ENCODE measurements around the gene AGPAT1. TPM values are rescaled to one million over a fixed set of nuclear protein-coding genes. Genes with fewer than 3 reads are reported as not detected.

The AGPAT1 gene
- total and polyA plus RNA-seq, 2 experiments from 2014 or later: 62.8 to 71.4 TPM

GRCh38 chr6:32192608-32193039 lies 16.7 kb upstream of the AGPAT1 start, which contains the start of gene GPSM3:
GPSM3 (minus strand) TSS chr6:32192643; CDS start chr6:32192513, 130 bp downstream.
- no peak within 1 kb of the TSS for H2AFZ ChIP-seq
- TF ChIP-seq EZH2 (IDR thresholded peaks at IDR 0.05; ENCODE audit: borderline replicate concordance) (no peak), CTCF (IDR thresholded peaks at IDR 0.05; ENCODE audit: poor library complexity) (no peak), EZH2phosphoT487 (IDR thresholded peaks at IDR 0.05; ENCODE audit: low read depth, severe bottlenecking, unreplicated experiment) (no peak)
- H3K4me3 ChIP-seq: no peak within 1 kb of the TSS
- no peaks in the 10 kb centered on the region for H3K9me2 ChIP-seq (replicated peaks; ENCODE audit: insufficient read depth)
- peaks cover 25% of the 10 kb centered on the region for H3K79me2 ChIP-seq
- H3K27me3 ChIP-seq: no peaks in the 10 kb centered on the region
- no peaks in the 10 kb centered on the region for H3K9me3 ChIP-seq (ENCODE audit: low read depth)
- 38% methylated on average over 3 of the region's 5 CpGs for WGBS (ENCODE audit: low lambda C conversion rate, missing lambda C conversion rate)
- no peak for DNase-seq (ENCODE audit: low spot score)
- H4K20me1 ChIP-seq (ENCODE audit: insufficient read depth, poor library complexity, severe bottlenecking): no peaks in the 10 kb centered on the region
- peak within 1 kb of the TSS; percentile 97 for H3K27ac ChIP-seq
- peaks cover 32% of the 10 kb centered on the region for H3K4me1 ChIP-seq (ENCODE audit: insufficient read depth)
- H3K36me3 ChIP-seq (replicated peaks; ENCODE audit: insufficient read depth, low read depth): no peaks in the 10 kb centered on the region
- peak within 1 kb of the TSS; percentile 41 for H3K4me2 ChIP-seq

GRCh38 chr6:32191696-32192607 lies 16.1 kb upstream of the AGPAT1 start:
- WGBS (ENCODE audit: low lambda C conversion rate, missing lambda C conversion rate): 86% methylated on average over 10 of the region's 15 CpGs
- no peak for TF ChIP-seq EZH2 (IDR thresholded peaks at IDR 0.05; ENCODE audit: borderline replicate concordance)
- no peak for TF ChIP-seq CTCF (IDR thresholded peaks at IDR 0.05; ENCODE audit: poor library complexity)
- no peak for TF ChIP-seq EZH2phosphoT487 (IDR thresholded peaks at IDR 0.05; ENCODE audit: low read depth, severe bottlenecking, unreplicated experiment)

GRCh38 chr6:32190911-32191677 lies 15.2 kb upstream of the AGPAT1 start:
- peak overlapping the region; percentile 97 for H3K27ac ChIP-seq
- H3K36me3 ChIP-seq (replicated peaks; ENCODE audit: insufficient read depth, low read depth): no peaks in the 10 kb centered on the region
- WGBS (ENCODE audit: low lambda C conversion rate, missing lambda C conversion rate): 86% methylated on average over 8 of the region's 8 CpGs
- no peaks in the 10 kb centered on the region for H3K9me2 ChIP-seq (replicated peaks; ENCODE audit: insufficient read depth)
- peak overlapping the region; percentile 89 for H3K4me2 ChIP-seq
- no peak overlapping the region for H3K4me3 ChIP-seq
- peaks cover 33% of the 10 kb centered on the region for H3K79me2 ChIP-seq
- peaks cover 30% of the 10 kb centered on the region for H3K4me1 ChIP-seq (ENCODE audit: insufficient read depth)
- TF ChIP-seq EZH2 (IDR thresholded peaks at IDR 0.05; ENCODE audit: borderline replicate concordance) (no peak), EZH2phosphoT487 (IDR thresholded peaks at IDR 0.05; ENCODE audit: low read depth, severe bottlenecking, unreplicated experiment) (no peak), CTCF (IDR thresholded peaks at IDR 0.05; ENCODE audit: poor library complexity) (no peak)
- H3K9me3 ChIP-seq (ENCODE audit: low read depth): no peaks in the 10 kb centered on the region
- no peak for DNase-seq (ENCODE audit: low spot score)
- H4K20me1 ChIP-seq (ENCODE audit: insufficient read depth, poor library complexity, severe bottlenecking): no peaks in the 10 kb centered on the region
- H2AFZ ChIP-seq: no peak overlapping the region
- no peaks in the 10 kb centered on the region for H3K27me3 ChIP-seq

More at GRCh38 chr6:32191696-32192607, 16.1 kb upstream of the AGPAT1 start:
- Histone ChIP-seq H3K4me1 (ENCODE audit: insufficient read depth) (peaks cover 30% of the 10 kb centered on the region), H3K9me3 (ENCODE audit: low read depth) (no peaks in the 10 kb centered on the region), H3K9me2 (replicated peaks; ENCODE audit: insufficient read depth) (no peaks in the 10 kb centered on the region), H3K36me3 (replicated peaks; ENCODE audit: insufficient read depth, low read depth) (no peaks in the 10 kb centered on the region), H3K27me3 (no peaks in the 10 kb centered on the region), H3K4me2 (peak overlapping the region; percentile 41), H3K79me2 (peaks cover 32% of the 10 kb centered on the region), H2AFZ (no peak overlapping the region), H3K27ac (peak overlapping the region; percentile 97), H4K20me1 (ENCODE audit: insufficient read depth, poor library complexity, severe bottlenecking) (no peaks in the 10 kb centered on the region), H3K4me3 (no peak overlapping the region)
- DNase-seq (ENCODE audit: low spot score): no peak
